Coronary artery (tissue), 2 donors: ENCODE data around the gene MGARP.

Source experiments
- DNase-seq: peaks from one replicate; pipeline ENCODE4 v3.0.0-alpha.2; 2017; ENCODE audit warnings: low spot score
- H3K27ac ChIP-seq, 2 donors: fragments of 200-600 bp; sonication (generic); one replicate each; pipeline ENCODE4 v1.5.1; 2016 to 2019
- H3K4me3 ChIP-seq: fragments of 200-600 bp; sonication (generic); 2 replicates; pipeline ENCODE4 v1.5.1; 2016; ENCODE audit warnings: mild to moderate bottlenecking, moderate library complexity
- CTCF ChIP-seq: fragments of 200-600 bp; sonication (generic); IDR thresholded peaks from one replicate; pipeline ENCODE4 v1.5.1; 2019; ENCODE audit warnings: antibody characterized with exemption

Gene MGARP

DNA sequence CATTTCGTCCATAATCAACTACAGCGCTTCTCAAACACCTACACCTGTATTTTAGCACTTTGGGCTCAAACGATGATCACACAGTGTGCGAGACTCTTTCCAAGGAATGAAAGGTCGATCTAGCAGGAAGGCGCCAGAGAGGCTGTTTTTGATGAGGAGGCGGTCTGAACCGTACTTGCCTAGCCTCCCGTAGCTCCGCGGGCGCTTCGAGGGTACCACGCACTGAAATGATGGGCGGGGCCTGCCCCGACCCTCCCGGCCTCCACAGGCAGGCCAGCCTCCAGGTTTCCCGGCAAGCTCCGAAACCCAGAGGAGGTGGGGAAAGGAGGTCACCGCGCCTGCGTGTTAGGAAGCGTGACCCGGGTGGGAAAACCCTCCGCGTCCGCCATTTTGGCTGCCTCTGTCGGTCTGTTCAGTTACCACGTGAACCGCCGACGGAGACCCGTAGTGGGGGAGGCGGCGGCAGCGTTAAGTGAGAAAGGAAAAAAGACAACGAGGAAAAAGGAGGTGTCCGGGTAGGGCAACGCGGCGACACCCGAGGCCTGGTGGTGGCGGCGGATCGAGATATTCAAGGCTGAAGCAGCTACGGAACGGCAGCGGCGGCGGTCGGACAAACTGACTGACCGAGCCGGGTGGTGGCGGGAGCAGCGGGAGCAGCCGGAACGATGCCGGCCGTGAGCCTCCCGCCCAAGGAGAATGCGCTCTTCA, 21.2 kb upstream of the MGARP start, which contains the start of gene NAA15:
Gene NAA15, plus strand, starts transcription at position 393 of the 708 bp plus-strand sequence. Its CDS starts 273 bp downstream, at position 666.
- peak; percentile 99 for DNase-seq
- Histone ChIP-seq H3K4me3 (peak within 1 kb of the TSS; percentile 94), H3K27ac (peak within 1 kb of the TSS; percentile 93 to 94)
- no peak for TF ChIP-seq CTCF

DNA sequence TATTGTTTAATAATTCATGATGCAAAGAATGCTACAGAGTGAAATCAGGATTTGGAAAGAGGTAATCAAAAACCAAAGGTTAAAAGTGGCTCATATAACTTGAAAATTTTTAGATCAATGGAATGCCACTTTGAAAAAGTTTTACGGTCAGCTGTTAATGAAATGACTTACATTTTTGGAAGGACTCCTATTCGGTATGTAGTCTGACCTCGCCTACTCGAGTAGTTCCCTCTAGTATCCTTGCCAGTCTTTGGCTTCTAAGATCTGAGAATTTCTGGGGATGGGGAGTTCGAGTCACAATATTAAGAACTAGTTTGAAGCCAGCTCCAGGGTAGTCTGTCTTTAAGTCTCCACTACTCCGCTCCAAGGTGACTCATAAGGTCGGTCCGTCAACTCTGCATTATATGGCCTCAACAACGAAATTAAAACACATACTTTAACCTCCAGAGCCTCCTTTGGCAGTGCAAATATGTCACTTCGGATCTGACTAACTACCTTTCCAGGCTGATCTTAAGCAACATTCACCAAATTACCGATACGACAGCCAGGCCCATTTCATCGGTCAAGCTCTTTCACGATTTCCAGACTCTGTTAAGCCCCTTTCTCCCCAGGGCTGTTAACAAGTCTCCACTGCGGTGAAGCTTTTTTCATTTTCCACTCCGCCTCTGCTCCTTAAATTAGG, 20.5 kb upstream of the MGARP start:
- Histone ChIP-seq H3K27ac (peak overlapping the region; percentile 93 to 94), H3K4me3 (peak overlapping the region; percentile 94)
- DNase-seq, result no peak
- no peak for TF ChIP-seq CTCF

DNA sequence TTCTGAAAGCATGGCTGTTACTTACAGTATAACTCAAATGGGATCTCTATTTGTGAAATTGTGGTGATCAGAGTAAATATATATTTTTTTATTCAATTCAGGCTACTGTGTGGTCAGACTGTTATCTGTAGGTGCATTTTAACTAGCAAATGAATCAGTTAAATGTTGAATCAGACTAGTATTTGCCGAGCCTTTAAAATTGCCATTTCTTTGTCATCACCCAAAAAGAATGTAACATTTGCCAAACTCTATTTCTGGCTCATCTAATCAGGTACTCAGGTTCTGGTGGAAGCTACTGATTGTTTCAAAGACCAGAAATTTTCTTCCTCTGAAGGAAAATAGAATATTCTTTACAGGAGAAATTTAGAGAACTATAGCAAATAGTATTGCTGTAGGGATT, 19.5 kb upstream of the MGARP start:
- no peak for TF ChIP-seq CTCF
- DNase-seq, result no peak
- Histone ChIP-seq H3K27ac (no peak overlapping the region), H3K4me3 (no peak overlapping the region)

DNA sequence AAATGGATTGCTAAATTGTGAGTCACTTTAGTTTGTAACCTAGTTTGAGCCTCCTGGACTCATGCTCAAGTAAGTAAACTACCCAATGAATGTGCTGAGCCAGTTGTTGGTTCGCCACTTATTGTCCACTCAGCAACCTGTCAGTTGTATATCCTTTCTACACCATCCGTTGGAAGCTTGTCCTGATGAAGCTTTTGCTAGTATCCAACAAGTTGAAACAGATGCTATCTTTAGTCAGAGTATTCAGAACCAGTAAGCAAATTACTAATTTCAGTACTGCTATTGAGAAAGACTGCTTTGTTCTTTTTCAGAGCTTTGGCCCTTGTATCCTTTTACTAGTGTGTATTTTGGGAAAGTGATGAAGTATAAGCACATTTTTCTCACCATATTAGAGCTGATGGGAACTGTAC, 17.0 kb upstream of the MGARP start:
- no peak for TF ChIP-seq CTCF
- no peak overlapping the region for H3K27ac ChIP-seq
- no peak for DNase-seq
- H3K4me3 ChIP-seq, result no peak overlapping the region

DNA sequence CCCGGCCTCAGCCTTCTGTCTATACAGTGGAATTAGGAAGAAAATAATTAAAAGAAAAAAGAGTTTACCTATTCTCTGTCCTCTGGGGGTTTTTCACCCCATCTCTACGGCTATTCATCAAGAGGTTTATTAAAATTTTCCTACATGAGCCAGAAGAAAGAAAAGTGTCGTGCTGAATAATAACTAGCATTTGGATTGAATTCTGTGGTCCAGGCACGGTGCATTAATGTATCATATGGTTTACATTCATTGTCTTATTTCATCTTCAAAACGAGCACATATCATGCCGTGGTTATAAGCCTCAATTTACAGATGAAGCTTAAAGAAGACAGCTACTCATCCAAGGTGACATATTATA, 15.9 kb upstream of the MGARP start:
- TF ChIP-seq CTCF, result no peak
- H3K4me3 ChIP-seq, result peak overlapping the region; percentile 89
- peak overlapping the region; percentile 87 to 88 for H3K27ac ChIP-seq
- no peak for DNase-seq

DNA sequence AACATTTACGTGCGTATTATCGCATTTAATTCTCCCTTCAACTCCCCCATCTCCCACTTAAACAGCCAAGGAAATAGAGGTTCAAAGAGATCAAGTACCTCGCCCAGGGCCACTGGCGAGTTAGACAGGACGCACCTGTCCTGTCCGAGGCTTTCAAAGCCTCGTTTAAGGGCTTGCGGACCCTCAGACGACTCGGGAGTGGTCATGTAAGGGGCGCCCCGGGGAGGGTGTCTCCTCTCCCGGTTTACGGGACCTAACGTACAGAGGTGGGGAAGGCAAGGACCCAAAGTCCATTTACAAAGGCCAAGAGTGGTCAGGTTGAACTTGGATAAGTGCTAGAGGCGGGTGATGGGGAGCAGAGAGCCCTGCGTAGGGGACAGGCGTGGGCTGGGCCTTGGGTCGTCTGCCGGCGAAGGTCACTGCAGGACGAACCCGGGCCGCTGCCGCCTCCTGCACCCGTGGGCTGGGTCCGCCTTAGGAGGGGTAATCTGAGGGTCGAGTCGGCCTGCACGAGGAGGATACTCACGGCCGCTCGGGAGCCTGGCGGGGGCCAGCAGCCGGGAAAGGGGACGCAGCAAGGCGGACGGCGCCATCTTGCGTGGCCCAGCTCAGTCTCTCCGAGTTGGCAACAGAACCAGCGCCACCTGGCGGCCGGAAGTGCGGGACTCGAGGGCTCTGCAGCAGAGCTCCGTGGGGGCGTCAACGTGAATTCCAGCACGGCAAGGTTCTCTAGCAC, 15.3 kb upstream of the MGARP start:
- TF ChIP-seq CTCF, result peak; percentile 91
- DNase-seq, result peak; percentile 97
- H3K27ac ChIP-seq, result peak overlapping the region; percentile 87 to 88
- H3K4me3 ChIP-seq, result peak overlapping the region; percentile 89
